Skin epidermis (tissue), 12 donors: Measurements from ENCODE around the gene CPSF3.

Source experiments
- H3K27ac ChIP-seq, 21 experiments: fragments of 200-600 bp; sonication (generic) in 11 of 21; one replicate each; pipeline ENCODE4 v1.5.0; 2020; ENCODE audit warnings: mild to moderate bottlenecking in 3 of 21, inconsistent platforms in 2 of 21, moderate library complexity in 2 of 21
- H3K4me3 ChIP-seq, 7 experiments: fragments of 200-600 bp; sonication (generic) in 2 of 7; one replicate each; pipeline ENCODE4 v1.5.0; 2020; ENCODE audit warnings: inconsistent platforms in 2 of 7, mild to moderate bottlenecking in 2 of 7, moderate library complexity in 1 of 7

CPSF3 gene

GRCh38 chr2:9460441-9461017 lies 37.1 kb downstream of the CPSF3 start:
- Histone ChIP-seq H3K4me3 (no peak overlapping the region), H3K27ac (no peak overlapping the region)

- no peak overlapping the region for H3K4me3 ChIP-seq
- no peak overlapping the region for H3K27ac ChIP-seq
Measured at GRCh38 chr2:9461079-9461478, 37.6 kb downstream of the CPSF3 start.

- Histone ChIP-seq H3K4me3 (no peak overlapping the region), H3K27ac (no peak overlapping the region)
Measured at GRCh38 chr2:9462313-9462712, 38.9 kb downstream of the CPSF3 start.

GRCh38 chr2:9462886-9463697 lies 39.6 kb downstream of the CPSF3 start:
- Histone ChIP-seq H3K4me3 (no peak overlapping the region), H3K27ac (no peak overlapping the region)

- H3K4me3 ChIP-seq, result no peak overlapping the region
- no peak overlapping the region for H3K27ac ChIP-seq
Measured at GRCh38 chr2:9463698-9464034, 40.2 kb downstream of the CPSF3 start.

- Histone ChIP-seq H3K4me3 (no peak overlapping the region), H3K27ac (no peak overlapping the region)
Measured at GRCh38 chr2:9465170-9465569, 41.7 kb downstream of the CPSF3 start.

GRCh38 chr2:9466147-9466683 lies 42.8 kb downstream of the CPSF3 start:
- H3K4me3 ChIP-seq, result no peak overlapping the region

GRCh38 chr2:9467687-9468086 lies 44.2 kb downstream of the CPSF3 start:
- Histone ChIP-seq H3K4me3 (no peak overlapping the region), H3K27ac (no peak overlapping the region)

More at GRCh38 chr2:9466147-9466683, 42.8 kb downstream of the CPSF3 start:
- no peak overlapping the region for H3K27ac ChIP-seq

- Histone ChIP-seq H3K4me3 (no peak overlapping the region), H3K27ac (no peak overlapping the region)
Measured at GRCh38 chr2:9471206-9471605, 47.8 kb downstream of the CPSF3 start.

GRCh38 chr2:9472511-9472910 lies 49.1 kb downstream of the CPSF3 start:
- Histone ChIP-seq H3K27ac (no peak overlapping the region), H3K4me3 (no peak overlapping the region)

- H3K4me3 ChIP-seq, result peak overlapping the region; percentile 54 to 91 (median 80)
- peak overlapping the region in 17 of 21 experiments; percentile 81 to 96 (median 91) for H3K27ac ChIP-seq
Measured at GRCh38 chr2:9473308-9473984, 50.0 kb downstream of the CPSF3 start.

GRCh38 chr2:9473985-9474360 lies 50.5 kb downstream of the CPSF3 start:
- peak overlapping the region in 20 of 21 experiments; percentile 81 to 96 (median 91) for H3K27ac ChIP-seq

GRCh38 chr2:9474361-9475057 lies 51.1 kb downstream of the CPSF3 start, which contains the start of gene IAH1:
IAH1 (plus strand) TSS chr2:9474551; CDS start chr2:9474567, 16 bp downstream.
- H3K4me3 ChIP-seq, result peak within 1 kb of the TSS; percentile 54 to 91 (median 80)
- H3K27ac ChIP-seq, result peak within 1 kb of the TSS; percentile 76 to 96 (median 91)

More at GRCh38 chr2:9473985-9474360, 50.5 kb downstream of the CPSF3 start:
- H3K4me3 ChIP-seq, result peak overlapping the region; percentile 54 to 91 (median 80)

- H3K4me3 ChIP-seq, result no peak overlapping the region
- no peak overlapping the region for H3K27ac ChIP-seq
Measured at GRCh38 chr2:9477914-9478313, 54.5 kb downstream of the CPSF3 start.

- H3K27ac ChIP-seq, result no peak overlapping the region
Measured at GRCh38 chr2:9478526-9478925, 55.1 kb downstream of the CPSF3 start.

GRCh38 chr2:9480157-9480556 lies 56.7 kb downstream of the CPSF3 start:
- no peak overlapping the region for H3K27ac ChIP-seq
- H3K4me3 ChIP-seq, result no peak overlapping the region

More at GRCh38 chr2:9478526-9478925, 55.1 kb downstream of the CPSF3 start:
- no peak overlapping the region for H3K4me3 ChIP-seq

- H3K27ac ChIP-seq, result no peak overlapping the region
- H3K4me3 ChIP-seq, result no peak overlapping the region
Measured at GRCh38 chr2:9483107-9483506, 59.7 kb downstream of the CPSF3 start.

- Histone ChIP-seq H3K4me3 (no peak overlapping the region), H3K27ac (no peak overlapping the region)
Measured at GRCh38 chr2:9484533-9484932, 61.1 kb downstream of the CPSF3 start.

- H3K27ac ChIP-seq, result no peak overlapping the region
- H3K4me3 ChIP-seq, result no peak overlapping the region
Measured at GRCh38 chr2:9488583-9489547, 65.4 kb downstream of the CPSF3 start.
